ENCODE data around the gene MEF2D.
A peak's percentile ranks its signal among the peaks of the same experiment; 100 is the strongest.

MEF2D gene

DNA sequence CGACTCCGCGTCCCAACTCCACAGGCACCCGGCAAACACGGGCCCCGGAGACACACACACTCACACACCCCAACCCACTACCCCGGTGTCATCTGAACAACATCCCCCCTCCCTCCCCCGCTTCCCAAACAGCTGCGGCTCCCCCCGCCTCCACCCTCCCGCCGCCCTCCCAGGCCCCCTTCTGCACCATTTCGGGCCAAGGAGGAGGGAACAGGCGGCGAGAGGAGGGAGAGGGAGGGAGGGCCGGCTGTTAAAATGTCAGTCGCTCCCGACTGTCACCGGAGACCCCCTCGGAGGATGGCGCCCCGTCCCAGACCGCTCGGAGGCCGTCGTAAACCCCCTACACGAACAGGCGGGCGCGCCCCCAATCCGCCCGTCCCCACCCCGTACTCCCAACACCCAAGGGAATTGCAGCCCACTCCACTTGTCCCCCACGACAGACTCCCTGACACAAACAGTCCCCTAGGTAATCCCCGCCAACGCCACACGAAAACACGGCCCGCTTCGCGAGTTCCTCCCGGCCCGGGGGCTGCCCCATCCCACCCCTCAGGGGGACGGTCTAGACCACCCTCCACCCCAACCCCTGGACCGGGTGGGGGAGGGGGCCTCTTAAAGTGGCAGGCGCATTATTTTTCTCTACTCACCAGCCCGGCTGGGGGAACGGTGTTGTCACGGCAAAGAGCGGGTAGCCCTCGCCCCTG lies 583 bp downstream of the MEF2D start:
- no peak for ATAC-seq
- peak; percentile 65 for DNase-seq

DNA sequence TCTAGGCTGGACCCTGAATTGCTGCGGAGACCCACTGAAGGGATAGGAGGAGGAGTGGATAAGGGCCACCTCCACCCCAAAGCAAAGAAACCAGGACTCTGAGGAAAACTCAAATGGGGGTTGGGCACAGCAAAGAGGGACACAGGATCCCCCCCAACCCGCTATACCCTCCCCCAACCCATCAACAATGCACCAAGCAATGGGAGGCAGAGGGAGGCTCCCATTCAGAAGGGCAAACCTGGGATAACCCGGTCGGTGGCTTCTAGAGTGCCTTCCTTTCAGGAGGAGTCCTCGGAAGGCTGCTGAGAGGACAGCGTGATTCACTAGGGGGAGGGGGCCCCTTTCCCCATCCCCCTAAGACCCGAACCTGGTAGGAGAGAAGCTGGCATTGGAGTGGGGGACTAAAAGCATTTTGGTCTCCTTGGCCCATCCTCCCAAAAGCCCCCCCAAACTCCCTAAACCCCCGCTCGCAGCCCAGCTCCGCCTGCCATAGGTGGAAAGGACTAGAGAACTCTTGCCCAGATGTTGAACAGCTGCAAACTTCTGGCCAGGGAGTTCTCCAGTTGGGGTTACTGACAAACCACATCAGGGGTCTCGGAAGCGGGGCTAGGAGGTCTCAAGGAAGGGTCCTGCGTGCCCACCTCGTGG lies 1.3 kb downstream of the MEF2D start:
- no peak for ATAC-seq
- no peak for DNase-seq

DNA sequence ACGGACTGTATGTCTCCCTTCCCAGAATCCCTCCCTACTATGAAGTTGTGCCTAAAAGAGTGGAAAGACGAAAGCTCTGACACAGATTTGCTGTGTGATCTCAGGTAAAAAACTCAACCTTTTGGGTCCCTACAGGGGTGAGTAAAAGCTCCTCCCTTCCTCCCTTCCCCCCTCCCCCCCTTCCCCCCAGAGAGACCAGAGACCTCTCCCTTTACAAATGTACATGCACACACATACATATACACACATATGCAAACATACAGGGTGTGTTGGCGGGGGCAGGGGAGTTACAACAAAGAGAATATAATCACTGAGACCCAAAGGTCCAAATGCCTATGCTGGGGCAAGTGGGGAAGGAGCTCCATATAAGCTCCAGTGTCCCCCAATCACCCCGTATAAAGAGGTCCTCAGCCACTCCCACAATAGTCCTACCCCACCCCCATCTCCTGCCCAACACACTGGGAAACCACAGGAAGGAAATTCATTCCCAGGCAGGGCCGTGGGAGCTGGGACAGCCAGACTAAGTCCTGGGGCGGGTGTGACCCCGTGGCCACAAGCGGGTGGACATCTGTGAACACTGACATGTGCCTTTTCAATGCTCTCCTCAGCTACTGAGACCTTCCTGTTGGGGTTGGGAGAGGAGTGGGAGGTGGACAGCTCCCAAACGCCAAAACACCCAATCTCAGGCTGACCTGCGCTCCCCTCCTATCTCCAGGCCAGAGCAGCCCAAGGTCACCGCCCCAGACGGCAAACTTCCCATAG lies 2.0 kb downstream of the MEF2D start:
- DNase-seq (no peak), ATAC-seq (no peak)

DNA sequence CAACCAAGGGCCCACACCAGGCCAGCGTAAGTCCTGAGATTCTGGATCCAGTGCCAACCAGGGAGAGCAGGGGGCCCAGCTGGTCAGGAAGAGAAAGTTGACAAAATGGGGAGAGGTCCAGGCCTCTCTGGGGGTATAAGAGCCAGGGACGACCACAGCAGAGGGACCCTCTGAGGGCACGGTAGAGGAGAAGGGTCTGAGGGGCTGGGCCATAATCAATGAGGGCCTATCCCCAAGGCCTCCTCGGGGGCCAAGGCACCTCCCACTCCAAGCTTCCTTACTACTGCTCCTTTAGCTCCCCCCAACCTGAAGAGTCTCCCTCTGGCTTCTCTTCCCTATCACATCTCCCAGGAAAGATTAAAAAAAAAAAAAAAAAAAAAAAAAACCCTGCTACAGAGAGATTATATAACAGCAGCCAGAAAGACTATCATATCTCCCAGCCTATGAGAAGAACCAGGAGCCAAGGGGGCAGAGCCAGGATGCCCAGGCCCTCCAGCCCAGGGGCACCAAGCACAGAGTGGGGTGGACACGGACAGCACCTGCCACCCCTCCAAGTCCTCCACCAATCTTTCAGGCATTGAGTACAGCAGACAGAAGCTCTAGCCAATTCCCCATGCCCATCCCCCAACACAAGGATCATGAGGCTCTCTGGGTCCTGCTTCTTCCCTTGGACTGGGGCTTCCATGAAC lies 2.7 kb downstream of the MEF2D start:
- no peak for DNase-seq
- no peak for ATAC-seq

DNA sequence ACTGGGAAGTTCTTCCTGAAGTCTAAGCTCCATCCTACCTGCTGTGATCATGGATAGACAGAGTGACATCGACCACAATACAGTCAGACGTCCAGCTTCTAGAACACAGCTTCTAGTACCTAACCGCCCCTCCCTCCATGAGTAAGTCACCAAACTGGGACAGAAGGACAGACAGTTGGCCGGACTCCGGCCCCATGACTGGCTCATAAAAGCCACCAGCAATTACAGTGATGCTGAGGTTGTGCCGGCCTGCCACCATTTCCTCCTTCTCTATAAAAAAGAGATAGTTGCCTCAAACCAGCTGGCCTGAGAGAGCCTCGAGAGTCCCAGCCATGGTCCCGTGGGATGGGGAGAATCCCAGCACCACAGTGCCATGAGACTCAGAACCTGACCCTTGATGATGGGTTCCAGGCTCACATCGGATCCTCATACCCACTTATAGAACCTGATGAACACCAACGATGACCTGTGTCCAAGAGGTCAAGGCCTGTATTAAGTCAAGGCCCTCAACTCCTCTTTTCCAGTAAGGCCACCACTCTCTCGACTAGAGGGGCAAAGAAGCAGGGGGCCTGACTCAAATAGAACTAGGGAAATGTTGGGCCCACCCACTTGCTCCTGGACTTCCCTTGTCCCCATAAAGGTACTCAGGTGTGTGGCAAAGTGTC lies 3.4 kb downstream of the MEF2D start:
- no peak for DNase-seq

DNA sequence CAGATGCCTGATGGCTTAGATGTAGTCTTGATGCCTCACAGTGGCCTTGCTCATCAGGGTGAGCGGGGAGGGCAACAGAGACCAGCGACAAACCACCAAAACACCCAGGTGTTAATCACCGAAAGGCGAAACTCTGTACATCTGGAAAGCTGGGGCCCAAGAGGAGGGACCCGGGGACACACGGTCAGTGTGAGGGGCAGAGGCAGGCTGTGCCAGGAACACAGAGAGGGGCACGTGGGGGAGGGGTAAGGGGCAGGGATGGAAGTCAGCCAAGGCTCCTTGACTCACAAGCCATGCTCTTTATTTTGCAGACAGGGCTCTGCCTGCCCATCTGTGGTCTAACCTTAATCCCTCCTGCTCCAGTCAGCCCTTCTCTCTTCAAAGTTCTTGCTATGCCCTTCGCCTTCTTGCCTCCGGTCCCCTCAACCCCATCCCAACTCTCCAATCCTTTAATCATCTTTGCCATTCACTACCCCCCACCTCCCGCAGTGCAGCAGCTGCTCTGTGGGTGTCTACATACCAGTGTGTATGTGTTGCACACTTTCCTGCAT lies 4.3 kb downstream of the MEF2D start:
- DNase-seq (no peak), ATAC-seq (peak; percentile 4)

More for the DNA sequence above, 3.4 kb downstream of the MEF2D start:
- ATAC-seq: no peak

DNA sequence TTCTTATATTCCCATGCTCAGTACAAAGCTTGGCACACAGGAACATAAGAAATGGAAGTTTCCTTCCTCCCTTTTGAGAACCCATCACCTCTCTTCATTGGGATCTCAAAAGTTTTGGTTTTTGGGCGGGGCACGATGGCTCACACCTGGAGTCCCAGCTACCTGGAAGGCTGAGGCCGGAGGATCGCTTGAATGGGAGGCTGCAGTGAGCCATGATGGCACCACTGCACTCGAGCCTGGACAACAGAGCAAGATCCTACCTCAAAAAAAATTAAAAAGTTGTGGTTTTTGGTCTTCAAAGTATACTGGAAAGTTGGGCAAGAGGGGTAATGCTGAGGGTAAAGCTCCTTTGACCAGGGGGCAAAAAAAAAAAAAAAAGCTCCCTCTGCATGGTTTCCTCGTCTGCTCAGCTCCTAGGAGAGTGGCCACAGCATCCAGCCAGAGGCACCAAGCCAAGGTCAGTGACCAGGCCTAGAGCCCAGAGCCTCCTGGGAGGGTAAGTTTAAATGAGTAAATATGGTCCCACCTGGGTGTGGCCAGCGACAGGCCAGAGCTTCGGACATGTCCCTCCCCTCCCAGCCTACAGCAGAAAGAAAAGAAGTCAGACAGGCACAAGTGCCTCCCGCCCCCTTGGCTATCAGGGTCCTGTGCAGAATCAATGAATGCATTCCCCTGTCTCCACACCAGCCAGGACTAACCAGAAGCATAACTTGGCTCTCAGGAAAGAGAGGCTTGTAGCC lies 5.0 kb downstream of the MEF2D start:
- DNase-seq (no peak), ATAC-seq (no peak)

DNA sequence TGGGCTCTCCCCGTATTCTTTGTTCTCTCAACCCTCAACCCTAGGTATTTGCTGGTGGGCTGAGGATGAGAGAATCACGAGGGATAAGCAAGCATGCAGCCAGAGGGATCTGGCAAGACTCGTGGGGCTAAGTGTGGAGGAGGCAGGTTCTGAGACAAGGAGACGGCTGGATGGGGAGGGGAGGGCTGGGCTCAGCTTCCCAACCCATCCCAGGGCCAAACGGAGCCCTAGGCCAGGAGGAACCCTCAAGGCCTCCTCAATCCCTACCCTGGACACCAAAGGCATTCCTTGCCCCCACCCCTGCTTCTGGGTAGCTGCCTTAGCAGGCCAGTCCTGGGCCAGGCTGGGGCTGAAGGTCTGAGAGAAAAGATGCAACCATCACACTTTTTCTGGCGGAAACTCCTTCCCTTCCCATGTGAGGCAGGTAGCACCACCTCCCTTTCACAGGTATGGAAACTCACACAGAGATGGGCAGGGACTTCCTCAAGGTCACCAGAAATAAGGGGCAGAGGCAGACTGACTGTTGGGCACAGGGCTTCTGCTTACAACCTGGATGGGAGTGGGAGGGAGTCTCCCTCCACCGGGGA lies 6.2 kb downstream of the MEF2D start:
- DNase-seq: no peak
- ATAC-seq: no peak

DNA sequence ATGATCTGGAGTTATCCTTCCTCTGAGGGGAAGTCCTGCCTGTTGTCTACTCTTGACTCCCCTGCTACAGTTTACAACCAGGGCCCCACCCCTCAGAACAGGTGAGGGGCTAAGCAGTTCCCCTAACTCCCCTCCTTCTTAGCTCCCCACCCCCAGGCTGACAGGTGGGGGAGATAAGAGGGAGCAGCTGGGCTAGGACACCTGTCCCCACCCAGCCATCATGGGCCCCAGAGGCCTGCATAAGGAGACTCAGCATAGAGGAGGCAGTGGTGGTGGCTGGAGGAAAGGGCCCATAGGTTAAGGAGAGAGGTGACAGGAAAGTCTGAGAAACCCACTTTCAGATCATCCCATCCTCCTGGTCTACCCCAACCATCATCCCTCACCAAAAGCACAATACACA lies 6.8 kb downstream of the MEF2D start:
- ATAC-seq: peak; percentile 7
- no peak for DNase-seq

DNA sequence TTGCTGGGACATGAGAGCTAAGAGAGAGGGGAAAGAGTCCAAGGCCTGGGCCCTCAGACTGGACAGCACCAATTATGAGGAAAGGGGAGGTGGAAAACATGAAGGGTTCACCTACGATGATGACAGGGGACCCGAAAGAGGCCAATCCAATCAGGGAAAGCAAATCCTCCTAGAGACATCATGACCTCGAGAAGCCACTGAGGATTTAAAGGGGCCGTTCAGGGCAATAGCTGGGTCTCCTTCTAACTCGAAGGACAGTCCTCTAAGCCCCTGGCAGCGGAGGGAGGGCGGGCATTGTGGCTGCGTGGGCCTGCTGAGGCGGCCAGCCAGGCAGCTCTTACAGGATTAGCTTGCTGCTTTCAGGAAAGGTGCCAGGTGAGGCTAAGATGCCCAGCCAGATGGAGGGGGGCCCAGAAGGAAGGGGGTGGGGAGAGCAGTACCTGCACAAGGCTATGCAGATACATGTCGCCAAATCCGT lies 7.4 kb downstream of the MEF2D start:
- no peak for DNase-seq
- no peak for ATAC-seq

DNA sequence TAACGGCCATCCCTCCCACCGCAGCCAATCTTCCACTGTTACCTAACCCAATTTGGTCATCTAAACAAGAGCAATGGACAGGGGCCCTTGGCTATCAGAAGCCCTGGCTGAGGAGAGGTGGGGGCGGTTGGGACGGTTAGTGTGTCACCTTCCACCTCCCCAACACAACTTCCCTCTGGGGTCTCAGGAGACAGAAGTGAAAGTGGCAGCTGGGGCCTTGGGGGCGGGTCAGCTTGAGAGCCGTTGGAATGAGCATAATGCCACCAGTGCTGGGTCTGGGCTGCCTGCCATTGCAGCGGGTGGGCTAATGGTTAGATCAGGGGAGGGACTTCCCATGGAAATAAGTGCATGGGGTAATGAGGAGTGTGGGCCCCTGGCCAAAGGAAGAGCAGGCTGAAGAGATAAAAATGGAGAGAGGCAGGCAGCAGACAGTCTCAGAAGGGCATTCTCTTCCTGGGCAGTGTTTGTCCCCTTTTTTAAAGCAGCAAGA lies 7.9 kb downstream of the MEF2D start:
- DNase-seq: no peak
- ATAC-seq: no peak

DNA sequence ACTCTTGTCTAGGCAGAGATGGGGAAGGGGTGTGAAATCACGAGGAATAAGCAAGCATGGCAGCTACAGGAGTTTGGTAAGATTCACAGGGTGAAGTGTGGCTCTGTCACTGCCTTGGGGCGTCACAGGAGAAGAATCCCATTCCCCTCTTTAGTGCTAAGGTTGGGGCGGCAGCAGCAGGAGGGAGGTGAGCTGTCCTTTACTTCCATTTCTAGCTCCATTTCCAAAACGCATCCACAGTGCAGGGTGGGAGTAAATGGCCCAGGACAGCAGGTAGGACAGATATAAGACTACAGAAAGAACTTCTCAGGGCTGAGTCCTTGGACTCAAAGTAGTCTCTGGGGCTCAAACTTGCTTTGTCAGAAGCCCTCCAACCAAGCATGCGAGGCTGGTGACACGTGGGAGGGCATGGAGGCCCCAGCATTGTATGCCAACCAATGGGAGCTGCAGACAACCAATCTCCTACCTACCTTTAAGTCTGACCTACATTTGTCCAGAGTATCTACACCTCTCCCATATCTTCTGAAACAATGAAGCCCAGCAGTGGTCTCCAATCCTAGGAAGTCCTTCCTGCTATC lies 8.5 kb downstream of the MEF2D start:
- ATAC-seq: no peak

DNA sequence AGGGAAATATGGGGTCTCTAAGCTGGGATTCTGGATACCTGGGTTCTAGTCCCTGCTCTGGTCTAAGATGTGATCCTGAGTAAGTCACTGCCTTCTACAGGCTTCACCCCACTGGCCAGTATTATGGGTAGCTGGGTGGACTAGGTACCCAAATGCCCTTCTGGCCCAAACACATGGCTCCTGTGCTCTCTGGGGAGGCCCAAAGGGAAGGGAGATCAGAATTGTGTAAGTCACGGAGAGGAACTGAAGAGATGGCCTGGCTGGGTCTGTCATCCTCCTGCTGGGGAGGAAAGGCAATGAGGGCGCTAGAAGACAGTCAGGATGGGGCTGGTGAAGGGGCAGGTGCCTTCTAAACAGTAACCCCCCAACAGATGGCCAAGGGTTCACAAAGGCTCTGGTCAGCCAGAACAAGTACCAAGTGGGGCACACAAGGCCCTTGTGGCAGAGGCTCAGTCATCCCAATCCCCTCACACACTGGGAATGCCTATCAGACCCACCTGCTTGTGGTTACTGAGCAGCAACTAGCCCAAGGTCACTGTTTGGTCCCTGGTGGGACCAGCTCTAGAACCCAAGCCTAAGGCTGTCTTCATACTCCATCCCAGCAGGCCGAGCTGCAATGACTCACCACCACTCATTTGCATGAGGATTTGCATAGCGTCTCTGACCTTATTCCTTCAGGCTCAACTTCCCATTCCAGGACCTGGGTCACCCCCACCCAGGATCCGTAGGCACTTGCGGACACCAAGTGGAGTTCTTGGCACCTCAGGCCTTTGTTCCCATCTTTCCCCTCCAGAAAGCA lies 9.2 kb downstream of the MEF2D start:
- DNase-seq (no peak), ATAC-seq (no peak)

More for the DNA sequence above, 8.5 kb downstream of the MEF2D start:
- no peak for DNase-seq

DNA sequence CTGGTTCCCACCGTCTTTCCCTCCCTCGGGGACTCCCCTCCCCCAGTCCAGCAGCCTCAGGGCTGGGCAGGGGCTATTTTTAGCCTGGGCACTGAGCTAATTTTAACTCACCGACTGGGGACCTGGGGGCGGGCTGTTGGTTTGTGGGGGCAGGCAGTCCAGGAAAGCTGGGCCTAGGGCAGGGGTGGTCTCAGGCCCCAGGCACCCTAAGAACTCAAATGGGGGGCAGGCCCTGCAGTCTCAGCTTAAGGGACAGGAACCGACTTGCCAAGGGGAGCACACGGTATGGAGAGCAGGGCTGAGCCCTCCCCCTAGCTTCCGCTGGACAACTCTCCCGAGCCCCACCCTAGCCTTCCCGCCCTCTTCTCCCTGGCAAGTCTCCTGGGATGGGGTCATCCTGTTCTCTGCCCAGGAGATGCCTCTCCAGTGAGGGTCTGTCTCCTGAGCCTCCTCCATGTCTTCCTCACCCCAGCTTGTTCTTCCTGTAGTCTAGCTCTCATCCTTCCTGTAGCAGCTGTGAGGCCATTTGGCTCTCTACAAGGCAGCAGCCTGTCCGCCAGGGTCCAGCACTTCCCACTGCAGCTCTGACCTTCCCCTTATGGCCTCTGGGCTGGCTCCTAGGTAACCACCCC lies 10.1 kb downstream of the MEF2D start:
- no peak for ATAC-seq
- DNase-seq: no peak

DNA sequence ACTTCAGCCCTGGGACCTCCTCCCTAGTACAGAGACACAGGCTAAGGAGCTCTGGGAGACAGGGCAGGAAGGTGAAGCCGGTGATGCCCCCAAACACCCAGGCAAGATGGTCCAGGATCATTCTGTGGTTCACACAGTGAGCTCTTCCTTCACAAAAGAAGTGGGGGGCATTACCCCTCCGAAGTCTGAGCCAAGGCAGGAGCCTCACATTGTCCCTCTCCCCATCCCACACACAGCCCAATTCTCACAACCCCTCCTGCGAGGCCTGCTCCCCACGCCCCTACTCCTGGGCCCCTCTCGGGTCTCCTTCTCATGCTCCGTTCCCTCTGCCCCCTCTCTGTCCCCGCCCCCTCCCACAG lies 10.7 kb downstream of the MEF2D start:
- ATAC-seq (no peak), DNase-seq (no peak)

DNA sequence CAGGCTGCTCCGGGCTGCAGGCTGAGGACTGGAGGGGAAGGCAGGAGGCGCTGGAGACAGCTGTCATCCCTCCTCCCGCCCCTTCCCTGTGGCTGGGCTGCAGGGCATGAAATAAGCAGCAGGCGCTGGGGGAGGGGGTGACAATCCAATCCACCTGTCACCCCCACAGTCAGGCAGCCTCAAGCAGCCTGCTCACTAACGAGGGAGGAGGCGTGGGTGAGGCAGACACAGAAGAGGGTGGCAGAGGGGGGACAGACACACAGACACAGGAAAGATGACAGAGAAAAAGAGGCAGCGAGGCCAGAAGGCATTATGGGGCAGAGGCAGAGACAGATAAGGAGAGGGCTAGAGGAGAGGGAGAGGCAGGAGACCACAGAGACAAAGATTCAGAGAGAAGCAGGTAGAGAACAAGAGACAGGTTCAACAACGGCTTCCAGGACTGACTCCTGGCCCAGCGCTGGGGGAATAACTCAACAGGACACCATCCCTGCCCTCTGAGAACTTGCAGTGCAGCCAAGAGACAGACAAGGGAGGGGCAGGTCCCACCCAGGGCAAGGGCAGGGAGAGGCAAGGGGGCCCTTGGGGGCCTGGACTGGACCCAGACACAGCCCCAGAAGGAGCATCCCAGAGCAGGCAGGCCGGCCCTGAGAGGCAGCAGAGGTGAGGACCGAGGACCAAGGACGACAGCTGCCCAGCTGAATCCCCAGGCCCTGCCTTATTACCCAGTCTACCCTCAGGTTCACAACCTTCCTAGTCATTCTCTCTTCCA lies 11.2 kb downstream of the MEF2D start:
- peak; percentile 20 for ATAC-seq

DNA sequence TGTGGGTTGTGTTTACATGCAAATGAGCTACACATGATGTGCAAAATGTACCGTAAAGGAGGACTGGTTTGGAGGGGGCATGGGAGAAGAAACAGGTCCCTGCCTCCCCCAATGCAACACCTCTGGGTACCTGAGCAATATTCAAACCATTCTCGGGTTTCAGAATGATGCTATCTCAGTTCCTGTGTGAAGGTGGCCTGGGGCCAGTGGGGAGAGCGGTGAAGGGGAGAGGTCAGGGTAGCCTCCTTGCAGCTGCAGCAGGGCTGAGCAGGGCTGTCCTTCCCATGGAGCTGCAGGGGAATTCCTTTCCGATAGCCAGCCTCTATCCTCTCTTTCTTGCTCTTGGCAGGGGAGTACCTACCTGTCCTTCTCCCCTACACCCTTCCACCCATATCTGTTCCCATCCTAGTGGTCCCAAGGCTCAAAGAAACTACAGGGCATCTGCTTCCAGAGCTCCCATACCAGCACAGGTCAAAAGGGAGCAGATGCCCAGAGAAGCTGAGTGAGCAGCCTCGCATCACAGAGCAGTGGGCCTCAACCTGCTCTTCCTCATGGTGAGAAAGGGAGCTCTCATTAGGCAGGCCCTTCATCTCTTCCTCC lies 11.9 kb downstream of the MEF2D start:
- no peak for DNase-seq
- ATAC-seq: peak; percentile 60

More for the DNA sequence above, 11.2 kb downstream of the MEF2D start:
- no peak for DNase-seq

DNA sequence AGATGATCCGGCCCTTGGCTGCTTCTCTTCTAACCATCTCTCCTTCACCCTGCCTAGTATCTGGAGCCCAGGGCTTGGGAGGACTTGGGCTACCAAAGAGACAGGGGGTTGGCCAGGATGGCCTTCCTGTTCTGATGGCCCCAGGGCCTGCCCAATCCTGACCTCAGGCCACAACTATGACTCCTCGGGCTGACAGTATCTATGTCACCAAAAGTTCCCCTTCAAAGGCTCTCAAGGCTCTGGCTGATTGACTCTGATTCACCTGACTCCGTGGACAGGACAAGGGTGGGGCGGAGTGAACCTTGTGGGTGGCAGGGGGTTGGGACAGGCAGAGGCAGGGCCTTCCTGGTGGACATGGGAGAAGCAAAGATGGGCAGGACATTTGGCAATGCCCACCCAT lies 12.7 kb downstream of the MEF2D start:
- DNase-seq: peak; percentile 58
- ATAC-seq: peak; percentile 71
